Measurements from ENCODE around the gene LYRM2.

LYRM2 gene

DNA sequence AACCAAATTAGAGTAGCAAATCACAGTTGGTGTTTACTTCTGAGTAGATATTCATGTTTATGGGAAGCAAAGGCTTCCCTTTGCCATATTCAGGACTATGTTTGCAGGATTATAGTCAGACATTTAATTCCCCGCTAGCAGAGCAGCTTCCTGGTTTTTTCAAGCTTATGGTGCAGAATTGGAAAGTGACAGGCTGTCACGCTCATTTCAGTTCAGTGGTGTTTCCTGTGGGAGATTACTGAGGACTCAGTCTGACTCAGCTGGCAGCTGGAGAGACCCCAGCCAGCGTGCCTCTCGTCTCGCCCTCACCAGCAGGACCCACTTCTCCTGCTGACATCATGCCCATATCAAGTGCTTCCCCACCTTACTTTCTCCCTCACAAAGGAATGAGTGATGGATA is 85.1 kb downstream of the LYRM2 start:
- DNase-seq, result no peak

DNA sequence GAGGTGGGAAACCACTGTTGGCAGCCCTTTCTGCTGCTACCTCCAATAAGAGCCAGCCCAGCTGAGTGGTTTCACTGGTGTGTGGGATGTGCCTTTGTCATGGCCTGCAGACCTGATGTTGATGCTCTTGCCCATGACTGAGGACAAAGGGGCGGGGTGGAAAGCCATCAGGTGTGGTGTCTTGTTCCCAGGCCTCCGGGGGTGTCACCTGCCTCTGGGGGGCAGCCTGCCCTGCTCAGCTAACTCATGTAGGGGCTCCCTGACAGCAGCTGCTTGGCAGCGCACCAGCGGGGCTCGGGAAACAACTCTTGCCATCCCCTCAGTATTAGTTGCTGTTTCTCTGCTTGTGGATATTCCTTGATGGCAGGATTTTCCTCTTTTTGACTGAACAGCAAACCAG is 91.3 kb downstream of the LYRM2 start:
- DNase-seq, result no peak

GRCh38 chr6:89542866-89543265 is 95.7 kb downstream of the LYRM2 start:
- DNase-seq, result no peak

DNA sequence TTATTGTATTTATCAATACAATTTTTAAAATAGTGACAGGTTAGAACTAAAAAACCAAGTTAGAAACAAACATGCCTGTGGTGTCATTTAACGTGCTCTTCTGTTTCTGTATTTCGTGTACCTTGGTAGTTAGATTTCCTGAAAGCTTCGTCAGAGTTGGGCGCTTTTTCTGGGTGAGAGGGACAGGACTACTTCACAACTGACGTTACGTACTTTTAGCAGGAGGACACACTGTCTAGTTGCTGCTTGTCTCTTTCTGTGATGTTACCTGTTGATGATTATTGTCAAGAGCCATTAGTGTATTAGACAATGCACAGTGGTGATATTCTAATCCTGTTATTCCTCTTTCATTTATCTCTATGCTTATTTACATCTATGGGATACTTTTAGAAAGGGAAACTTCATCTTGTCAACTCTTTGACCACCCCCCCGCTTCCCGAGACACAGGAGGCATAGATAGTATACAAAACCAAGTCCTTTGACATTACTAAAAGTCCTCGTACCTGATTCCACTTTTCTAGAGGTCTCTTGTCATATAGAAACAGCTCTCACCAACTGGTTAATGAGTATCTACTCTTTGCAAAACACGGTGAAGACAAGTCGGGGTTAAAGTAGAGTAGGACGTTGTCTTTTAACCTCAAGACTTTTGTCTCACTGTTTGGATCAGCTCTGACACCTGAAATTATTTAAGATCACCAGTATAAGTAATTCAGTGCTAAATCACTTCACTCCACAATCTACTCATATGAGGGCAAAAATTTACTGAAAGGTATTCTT is 96.3 kb downstream of the LYRM2 start:
- no peak for DNase-seq

GRCh38 chr6:89539779-89540178 is 98.8 kb downstream of the LYRM2 start:
- DNase-seq, result no peak

DNA sequence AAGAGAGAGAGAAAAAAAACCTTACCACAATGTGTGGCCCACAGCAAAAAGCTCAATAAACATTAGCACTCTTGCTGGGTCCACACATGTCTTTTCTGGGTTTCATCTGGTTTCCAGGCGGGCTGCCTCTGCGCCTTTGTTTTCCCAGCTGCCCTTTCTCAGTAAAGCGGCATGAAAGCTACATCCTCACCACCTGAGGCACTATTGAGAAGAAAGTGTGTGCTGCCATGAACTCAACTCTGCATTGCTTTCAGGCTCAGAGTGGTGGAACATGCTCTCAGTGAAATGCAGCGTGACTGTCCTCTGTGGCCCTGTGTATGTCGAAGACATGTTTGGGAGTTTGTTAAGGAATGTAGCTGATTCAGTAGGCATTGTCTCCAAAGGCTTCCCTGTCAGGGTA is 102.3 kb downstream of the LYRM2 start:
- DNase-seq, result no peak

GRCh38 chr6:89530982-89531381 is 107.6 kb downstream of the LYRM2 start:
- DNase-seq, result no peak

DNA sequence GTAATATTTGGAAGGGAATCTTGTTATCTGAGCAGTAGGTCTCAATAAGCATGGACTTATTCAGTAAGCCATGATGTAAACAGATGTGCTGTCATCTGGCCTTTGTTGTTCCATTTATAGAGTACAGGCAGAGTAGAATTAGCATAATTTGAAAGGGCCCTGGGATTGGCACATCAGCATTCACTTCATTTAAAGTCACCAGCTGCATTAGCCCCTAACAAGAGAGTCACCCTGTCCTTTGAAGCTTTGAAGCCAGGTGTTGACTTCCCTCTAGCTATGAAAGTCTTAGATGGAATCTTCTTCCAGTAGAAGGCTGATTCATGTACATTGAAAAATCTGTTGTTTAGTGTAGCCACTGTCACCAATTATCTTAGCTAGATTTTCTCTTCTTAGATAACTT is 109.7 kb downstream of the LYRM2 start:
- DNase-seq, result no peak

- peak; percentile 26 for DNase-seq
These were observed 110.9 kb downstream of the LYRM2 start for GRCh38 chr6:89527634-89528033.

- no peak for DNase-seq
These were observed 112.0 kb downstream of the LYRM2 start for GRCh38 chr6:89526563-89526869.

- DNase-seq, result no peak
These were observed 112.6 kb downstream of the LYRM2 start for GRCh38 chr6:89525786-89526562.

DNA sequence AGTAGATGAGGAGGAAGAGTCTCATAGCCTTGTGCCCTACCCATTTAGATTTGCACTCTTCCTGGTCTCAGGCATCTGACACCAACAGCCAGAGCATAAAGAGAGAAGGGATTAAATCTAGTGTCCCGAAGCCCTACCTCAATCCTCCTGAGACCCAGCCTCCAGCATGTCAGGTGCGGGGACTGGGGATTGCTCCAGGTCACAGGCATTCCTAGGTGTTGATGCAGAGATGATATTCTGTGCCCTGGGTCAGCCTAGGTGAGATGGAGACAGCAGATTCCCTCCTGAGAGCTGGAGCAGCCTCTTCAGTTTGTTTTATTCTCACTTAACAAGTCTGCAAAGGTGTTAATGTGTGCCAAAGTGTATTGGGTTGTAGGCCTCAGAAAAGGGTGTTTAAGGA is 115.8 kb downstream of the LYRM2 start:
- no peak for DNase-seq

GRCh38 chr6:89520736-89521135 is 117.8 kb downstream of the LYRM2 start:
- no peak for DNase-seq

DNA sequence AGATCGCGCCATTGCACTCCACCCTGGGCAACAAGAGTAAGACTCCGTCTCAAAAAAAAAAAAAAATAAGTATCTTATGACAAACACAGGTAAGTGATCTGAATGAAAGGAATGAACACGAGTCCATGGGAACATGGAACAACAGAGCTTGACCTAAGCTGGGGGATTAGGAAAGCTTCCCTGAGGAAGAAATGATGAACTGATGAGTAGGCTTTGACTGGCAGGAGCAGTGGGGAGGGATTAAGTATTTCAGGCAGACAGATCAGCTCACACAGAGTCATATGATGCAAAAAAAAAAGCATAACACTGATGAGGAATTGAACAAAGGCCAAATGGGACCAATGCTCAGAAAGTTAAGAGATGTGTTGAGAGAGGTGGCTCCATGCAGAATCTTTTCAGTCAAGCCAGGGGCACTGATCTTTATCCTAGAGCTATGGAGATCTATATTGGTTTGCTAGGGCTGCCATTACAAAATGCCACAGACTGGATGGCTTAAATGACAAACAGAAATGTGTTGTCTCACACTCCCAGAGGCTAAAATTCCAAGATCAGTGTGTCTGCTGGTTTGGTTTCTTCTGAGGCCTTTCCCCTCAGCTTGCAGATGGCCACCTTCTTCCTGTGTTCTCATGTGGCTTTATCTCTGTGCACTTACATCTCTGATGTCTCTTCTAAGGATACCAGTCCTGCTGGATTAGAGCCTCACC is 120.0 kb downstream of the LYRM2 start:
- DNase-seq, result no peak

Data from NK-92 treated with Interleukin-12 subunit alpha and Interleukin-12 subunit beta, amount 100 ng/mL, for 24 hours (cell line).